WTC11 (cell line): ENCODE measurements around the gene GALNT2. TPM values are rescaled to one million over a fixed set of nuclear protein-coding genes. Genes with fewer than 3 reads are reported as not detected.

Experiments used
- ATAC-seq: fragments of 200-7000 bp; cut with Tn5 transposase; 2 replicates; pipeline ENCODE4 v1.10.0; 2021; ENCODE audit warnings: mild to moderate bottlenecking, moderate library complexity
- CTCF ChIA-PET: fragments of 300-600 bp; sonication (Branson Sonifier 250); formaldehyde crosslinking; loops from one replicate; lab custom pipeline; 2021; ENCODE audit warnings: antibody characterized with exemption; lab: Charles Lee
- POLR2A ChIA-PET: fragments of 350-600 bp; sonication (Branson Sonifier 250); formaldehyde crosslinking; loops from one replicate; lab custom pipeline; 2021; ENCODE audit warnings: antibody characterized with exemption; lab: Charles Lee
- DNase-seq: peaks from one replicate; pipeline ENCODE4 v3.0.0; 2021; ENCODE audit warnings: low spot score
- H3K27ac Mint-ChIP-seq: 2 replicates; pipeline ENCODE4 v1.8.0; 2021; ENCODE audit warnings: mixed read lengths
- H3K27me3 Mint-ChIP-seq: 2 replicates; pipeline ENCODE4 v1.8.0; 2021; ENCODE audit warnings: low read depth, mild to moderate bottlenecking, moderate library complexity, mixed read lengths
- H3K36me3 Mint-ChIP-seq: 2 replicates; pipeline ENCODE4 v1.8.0; 2021; ENCODE audit warnings: mixed read lengths
- H3K4me1 Mint-ChIP-seq: 2 replicates; pipeline ENCODE4 v1.8.0; 2022; ENCODE audit warnings: mixed read lengths
- H3K4me3 Mint-ChIP-seq: 2 replicates; pipeline ENCODE4 v1.8.0; 2021; ENCODE audit warnings: mild to moderate bottlenecking, moderate library complexity, mixed read lengths
- H3K9me3 Mint-ChIP-seq: 2 replicates; pipeline ENCODE4 v1.8.0; 2021; ENCODE audit warnings: mixed read lengths
- ATF1 ChIP-seq: sonication (generic); formaldehyde crosslinking; IDR thresholded peaks from 2 replicates; pipeline ENCODE4 v1.8.1; 2023; ENCODE audit warnings: mild to moderate bottlenecking, moderate library complexity, missing genetic modification reagents
- IRF2 ChIP-seq: sonication (generic); formaldehyde crosslinking; IDR thresholded peaks from 2 replicates; pipeline ENCODE4 v1.8.0; 2022; ENCODE audit warnings: low read depth, missing genetic modification reagents, borderline replicate concordance
- NR2C2 ChIP-seq: sonication (generic); formaldehyde crosslinking; IDR thresholded peaks from 2 replicates; pipeline ENCODE4 v1.8.0; 2022; ENCODE audit warnings: mild to moderate bottlenecking, missing genetic modification reagents
- TEAD4 ChIP-seq: sonication (generic); formaldehyde crosslinking; IDR thresholded peaks from 2 replicates; pipeline ENCODE4 v1.8.0; 2022; ENCODE audit warnings: mild to moderate bottlenecking, missing genetic modification reagents
- ZNF671 ChIP-seq: fragments of 250-450 bp; sonication (Bioruptor Pico); IDR thresholded peaks from 2 replicates; pipeline ENCODE4 v1.8.0; 2021; ENCODE audit warnings: mild to moderate bottlenecking
- total RNA-seq: library from RNA; stranded (reverse); gene quantifications from 3 replicates; pipeline ENCODE4 v1.2.3, GENCODE V29; 2021
- TF ChIP-seq, protein P1 (sequence below): sonication (generic); formaldehyde crosslinking; IDR thresholded peaks from 2 replicates; pipeline ENCODE4 v1.8.0; 2023; ENCODE audit warnings: missing genetic modification reagents
- TF ChIP-seq, protein P2 (sequence below): sonication (generic); formaldehyde crosslinking; IDR thresholded peaks from 2 replicates; pipeline ENCODE4 v1.8.1; 2023; ENCODE audit warnings: mild to moderate bottlenecking, moderate library complexity, missing genetic modification reagents
- TF ChIP-seq, protein P3 (sequence below): fragments of 200-600 bp; IDR thresholded peaks from 2 replicates; pipeline ENCODE4 v1.8.0; 2022; ENCODE audit warnings: antibody characterized with exemption
- TF ChIP-seq, protein P4 (sequence below): sonication (generic); formaldehyde crosslinking; IDR thresholded peaks from 2 replicates; pipeline ENCODE4 v1.8.1; 2023; ENCODE audit warnings: mild to moderate bottlenecking, missing genetic modification reagents
- TF ChIP-seq, protein P5 (sequence below): fragments of 250-450 bp; sonication (Bioruptor Pico); IDR thresholded peaks from 2 replicates; pipeline ENCODE4 v1.9.0; 2021; ENCODE audit warnings: mild to moderate bottlenecking
- TF ChIP-seq, protein P6 (sequence below): fragments of 250-450 bp; sonication (Bioruptor Pico); IDR thresholded peaks from 2 replicates; pipeline ENCODE4 v1.9.0; 2021; ENCODE audit warnings: mild to moderate bottlenecking, borderline replicate concordance

Gene GALNT2
- total RNA-seq, 1 experiment from 2014 or later, result 74.8 TPM

DNA sequence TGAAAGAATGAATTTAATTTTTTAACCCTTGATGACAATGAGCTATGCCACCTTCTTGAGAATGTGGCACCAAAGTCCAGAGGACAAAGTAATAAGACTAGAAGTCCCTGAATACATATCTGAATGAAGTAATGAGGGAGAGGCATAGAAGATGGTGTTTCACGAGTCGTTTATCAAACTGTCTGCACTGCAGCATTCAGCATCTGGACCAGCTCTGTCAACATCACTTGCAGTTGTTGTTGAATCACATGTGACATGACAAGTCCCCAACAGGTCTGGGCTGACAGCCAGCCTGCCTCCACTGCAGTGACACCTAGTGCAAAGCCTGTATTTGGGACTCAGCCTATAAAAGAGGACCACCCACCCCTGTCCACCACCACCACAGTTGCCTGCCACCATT is 17.3 kb upstream of the GALNT2 start:
- ATAC-seq (no peak), DNase-seq (no peak)
- POLR2A ChIA-PET, result no interaction called here
- no peaks in the 10 kb centered on the region; the same call in 1 of the 2 replicates for H3K36me3 Mint-ChIP-seq
- CTCF ChIA-PET, result no interaction called here
- no peak overlapping the region for H3K27ac Mint-ChIP-seq
- no peak overlapping the region for H3K4me3 Mint-ChIP-seq
- peaks cover 8% of the 10 kb centered on the region for H3K27me3 Mint-ChIP-seq
- TF ChIP-seq ATF1 (CRISPR knock-in tag) (no peak), ZNF671 (CRISPR knock-in tag) (no peak), NR2C2 (CRISPR knock-in tag) (no peak), TEAD4 (CRISPR knock-in tag) (no peak)
- TF ChIP-seq, protein P1, sequence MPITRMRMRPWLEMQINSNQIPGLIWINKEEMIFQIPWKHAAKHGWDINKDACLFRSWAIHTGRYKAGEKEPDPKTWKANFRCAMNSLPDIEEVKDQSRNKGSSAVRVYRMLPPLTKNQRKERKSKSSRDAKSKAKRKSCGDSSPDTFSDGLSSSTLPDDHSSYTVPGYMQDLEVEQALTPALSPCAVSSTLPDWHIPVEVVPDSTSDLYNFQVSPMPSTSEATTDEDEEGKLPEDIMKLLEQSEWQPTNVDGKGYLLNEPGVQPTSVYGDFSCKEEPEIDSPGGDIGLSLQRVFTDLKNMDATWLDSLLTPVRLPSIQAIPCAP (CRISPR knock-in tag), result no peak
- TF ChIP-seq, protein P2, sequence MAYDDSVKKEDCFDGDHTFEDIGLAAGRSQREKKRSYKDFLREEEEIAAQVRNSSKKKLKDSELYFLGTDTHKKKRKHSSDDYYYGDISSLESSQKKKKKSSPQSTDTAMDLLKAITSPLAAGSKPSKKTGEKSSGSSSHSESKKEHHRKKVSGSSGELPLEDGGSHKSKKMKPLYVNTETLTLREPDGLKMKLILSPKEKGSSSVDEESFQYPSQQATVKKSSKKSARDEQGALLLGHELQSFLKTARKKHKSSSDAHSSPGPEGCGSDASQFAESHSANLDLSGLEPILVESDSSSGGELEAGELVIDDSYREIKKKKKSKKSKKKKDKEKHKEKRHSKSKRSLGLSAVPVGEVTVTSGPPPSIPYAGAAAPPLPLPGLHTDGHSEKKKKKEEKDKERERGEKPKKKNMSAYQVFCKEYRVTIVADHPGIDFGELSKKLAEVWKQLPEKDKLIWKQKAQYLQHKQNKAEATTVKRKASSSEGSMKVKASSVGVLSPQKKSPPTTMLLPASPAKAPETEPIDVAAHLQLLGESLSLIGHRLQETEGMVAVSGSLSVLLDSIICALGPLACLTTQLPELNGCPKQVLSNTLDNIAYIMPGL (CRISPR knock-in tag), result no peak
- TF ChIP-seq, protein P3, sequence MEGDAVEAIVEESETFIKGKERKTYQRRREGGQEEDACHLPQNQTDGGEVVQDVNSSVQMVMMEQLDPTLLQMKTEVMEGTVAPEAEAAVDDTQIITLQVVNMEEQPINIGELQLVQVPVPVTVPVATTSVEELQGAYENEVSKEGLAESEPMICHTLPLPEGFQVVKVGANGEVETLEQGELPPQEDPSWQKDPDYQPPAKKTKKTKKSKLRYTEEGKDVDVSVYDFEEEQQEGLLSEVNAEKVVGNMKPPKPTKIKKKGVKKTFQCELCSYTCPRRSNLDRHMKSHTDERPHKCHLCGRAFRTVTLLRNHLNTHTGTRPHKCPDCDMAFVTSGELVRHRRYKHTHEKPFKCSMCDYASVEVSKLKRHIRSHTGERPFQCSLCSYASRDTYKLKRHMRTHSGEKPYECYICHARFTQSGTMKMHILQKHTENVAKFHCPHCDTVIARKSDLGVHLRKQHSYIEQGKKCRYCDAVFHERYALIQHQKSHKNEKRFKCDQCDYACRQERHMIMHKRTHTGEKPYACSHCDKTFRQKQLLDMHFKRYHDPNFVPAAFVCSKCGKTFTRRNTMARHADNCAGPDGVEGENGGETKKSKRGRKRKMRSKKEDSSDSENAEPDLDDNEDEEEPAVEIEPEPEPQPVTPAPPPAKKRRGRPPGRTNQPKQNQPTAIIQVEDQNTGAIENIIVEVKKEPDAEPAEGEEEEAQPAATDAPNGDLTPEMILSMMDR, result no peak
- TF ChIP-seq, protein P4, sequence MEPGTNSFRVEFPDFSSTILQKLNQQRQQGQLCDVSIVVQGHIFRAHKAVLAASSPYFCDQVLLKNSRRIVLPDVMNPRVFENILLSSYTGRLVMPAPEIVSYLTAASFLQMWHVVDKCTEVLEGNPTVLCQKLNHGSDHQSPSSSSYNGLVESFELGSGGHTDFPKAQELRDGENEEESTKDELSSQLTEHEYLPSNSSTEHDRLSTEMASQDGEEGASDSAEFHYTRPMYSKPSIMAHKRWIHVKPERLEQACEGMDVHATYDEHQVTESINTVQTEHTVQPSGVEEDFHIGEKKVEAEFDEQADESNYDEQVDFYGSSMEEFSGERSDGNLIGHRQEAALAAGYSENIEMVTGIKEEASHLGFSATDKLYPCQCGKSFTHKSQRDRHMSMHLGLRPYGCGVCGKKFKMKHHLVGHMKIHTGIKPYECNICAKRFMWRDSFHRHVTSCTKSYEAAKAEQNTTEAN (CRISPR knock-in tag), result no peak
- peaks cover 17% of the 10 kb centered on the region for H3K4me1 Mint-ChIP-seq
- peaks cover 11% of the 10 kb centered on the region for H3K9me3 Mint-ChIP-seq

DNA sequence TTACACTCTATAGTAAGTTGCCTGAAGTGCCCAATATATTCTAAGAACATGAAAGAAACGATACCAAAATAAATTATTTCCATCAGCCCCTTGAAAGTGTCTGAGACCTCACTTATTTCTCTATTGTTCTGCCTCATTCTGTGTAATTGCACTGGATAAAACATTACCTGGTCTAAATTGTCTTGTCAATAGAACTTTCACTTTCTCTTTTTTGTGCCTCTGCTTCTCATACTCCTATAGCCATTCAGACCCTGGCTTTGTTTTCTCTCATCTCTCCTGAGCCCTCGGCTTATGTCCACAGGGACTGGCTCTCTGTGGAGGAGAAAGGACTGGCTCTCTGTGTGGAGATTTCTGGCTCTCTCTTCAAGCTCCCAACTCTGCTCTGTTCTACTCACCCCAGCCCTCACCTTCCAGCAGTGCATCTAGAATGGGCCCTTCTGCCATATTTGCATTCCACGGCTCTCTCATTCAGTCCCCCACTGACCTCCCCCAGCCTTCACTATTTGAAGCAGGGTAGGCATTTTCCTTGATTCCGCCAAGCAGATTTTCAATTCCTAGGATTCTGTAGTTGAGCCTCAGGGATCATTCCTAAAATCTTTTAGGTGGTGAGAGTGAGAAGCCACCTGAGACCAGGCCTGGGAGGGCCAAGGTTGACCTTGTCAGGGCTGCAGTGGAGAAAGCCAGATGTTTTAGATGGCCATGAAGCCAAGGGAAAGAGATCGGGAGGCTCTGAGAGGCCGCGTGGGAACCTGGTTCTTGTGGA is 15.9 kb upstream of the GALNT2 start:
- Mint-ChIP-seq H3K27me3 (peaks cover 8% of the 10 kb centered on the region), H3K27ac (no peak overlapping the region), H3K9me3 (peaks cover 11% of the 10 kb centered on the region), H3K4me3 (no peak overlapping the region), H3K4me1 (peaks cover 17% of the 10 kb centered on the region), H3K36me3 (no peaks in the 10 kb centered on the region; the same call in 1 of the 2 replicates)
- ATAC-seq, result no peak
- ChIA-PET CTCF (no interaction called here), POLR2A (no interaction called here)
- TF ChIP-seq TEAD4 (CRISPR knock-in tag), result no peak
- DNase-seq, result no peak

DNA sequence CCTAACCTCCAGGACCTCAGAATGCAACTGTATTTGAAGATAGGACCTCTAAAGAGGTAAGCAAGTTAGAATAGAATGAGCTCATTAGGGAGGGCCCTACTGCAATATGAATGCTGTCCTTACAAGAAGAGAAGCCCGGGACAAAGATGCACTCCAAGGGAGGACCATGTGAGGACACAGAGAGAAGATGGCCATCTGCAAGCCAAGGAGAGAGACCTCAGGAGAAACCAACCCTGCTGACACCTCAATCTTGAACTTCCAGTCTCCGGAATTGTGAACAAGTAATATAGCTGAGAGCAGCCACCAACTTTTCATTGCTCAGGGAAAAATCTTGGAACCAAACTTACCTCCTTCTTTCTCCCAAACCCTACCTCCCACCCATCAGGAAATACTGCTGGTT is 15.0 kb upstream of the GALNT2 start:
- H3K4me3 Mint-ChIP-seq, result no peak overlapping the region
- H3K4me1 Mint-ChIP-seq, result peaks cover 8% of the 10 kb centered on the region
- peaks cover 11% of the 10 kb centered on the region for H3K9me3 Mint-ChIP-seq
- DNase-seq, result no peak
- POLR2A ChIA-PET, result no interaction called here
- CTCF ChIA-PET, result no interaction called here
- TF ChIP-seq, protein P5, sequence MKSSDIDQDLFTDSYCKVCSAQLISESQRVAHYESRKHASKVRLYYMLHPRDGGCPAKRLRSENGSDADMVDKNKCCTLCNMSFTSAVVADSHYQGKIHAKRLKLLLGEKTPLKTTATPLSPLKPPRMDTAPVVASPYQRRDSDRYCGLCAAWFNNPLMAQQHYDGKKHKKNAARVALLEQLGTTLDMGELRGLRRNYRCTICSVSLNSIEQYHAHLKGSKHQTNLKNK (CRISPR knock-in tag), result no peak
- TF ChIP-seq IRF2, result no peak
- TF ChIP-seq, protein P6, sequence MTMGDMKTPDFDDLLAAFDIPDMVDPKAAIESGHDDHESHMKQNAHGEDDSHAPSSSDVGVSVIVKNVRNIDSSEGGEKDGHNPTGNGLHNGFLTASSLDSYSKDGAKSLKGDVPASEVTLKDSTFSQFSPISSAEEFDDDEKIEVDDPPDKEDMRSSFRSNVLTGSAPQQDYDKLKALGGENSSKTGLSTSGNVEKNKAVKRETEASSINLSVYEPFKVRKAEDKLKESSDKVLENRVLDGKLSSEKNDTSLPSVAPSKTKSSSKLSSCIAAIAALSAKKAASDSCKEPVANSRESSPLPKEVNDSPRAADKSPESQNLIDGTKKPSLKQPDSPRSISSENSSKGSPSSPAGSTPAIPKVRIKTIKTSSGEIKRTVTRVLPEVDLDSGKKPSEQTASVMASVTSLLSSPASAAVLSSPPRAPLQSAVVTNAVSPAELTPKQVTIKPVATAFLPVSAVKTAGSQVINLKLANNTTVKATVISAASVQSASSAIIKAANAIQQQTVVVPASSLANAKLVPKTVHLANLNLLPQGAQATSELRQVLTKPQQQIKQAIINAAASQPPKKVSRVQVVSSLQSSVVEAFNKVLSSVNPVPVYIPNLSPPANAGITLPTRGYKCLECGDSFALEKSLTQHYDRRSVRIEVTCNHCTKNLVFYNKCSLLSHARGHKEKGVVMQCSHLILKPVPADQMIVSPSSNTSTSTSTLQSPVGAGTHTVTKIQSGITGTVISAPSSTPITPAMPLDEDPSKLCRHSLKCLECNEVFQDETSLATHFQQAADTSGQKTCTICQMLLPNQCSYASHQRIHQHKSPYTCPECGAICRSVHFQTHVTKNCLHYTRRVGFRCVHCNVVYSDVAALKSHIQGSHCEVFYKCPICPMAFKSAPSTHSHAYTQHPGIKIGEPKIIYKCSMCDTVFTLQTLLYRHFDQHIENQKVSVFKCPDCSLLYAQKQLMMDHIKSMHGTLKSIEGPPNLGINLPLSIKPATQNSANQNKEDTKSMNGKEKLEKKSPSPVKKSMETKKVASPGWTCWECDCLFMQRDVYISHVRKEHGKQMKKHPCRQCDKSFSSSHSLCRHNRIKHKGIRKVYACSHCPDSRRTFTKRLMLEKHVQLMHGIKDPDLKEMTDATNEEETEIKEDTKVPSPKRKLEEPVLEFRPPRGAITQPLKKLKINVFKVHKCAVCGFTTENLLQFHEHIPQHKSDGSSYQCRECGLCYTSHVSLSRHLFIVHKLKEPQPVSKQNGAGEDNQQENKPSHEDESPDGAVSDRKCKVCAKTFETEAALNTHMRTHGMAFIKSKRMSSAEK (CRISPR knock-in tag), result no peak
- H3K36me3 Mint-ChIP-seq, result no peaks in the 10 kb centered on the region; the same call in 1 of the 2 replicates
- H3K27ac Mint-ChIP-seq, result no peak overlapping the region
- peaks cover 8% of the 10 kb centered on the region for H3K27me3 Mint-ChIP-seq
- no peak for ATAC-seq
